SK-N-SH treated with all-trans-retinoic acid at 6 μM for 48 hours (cell line): ENCODE measurements around the gene STK38L.

Experiments used
- TF ChIP-seq, protein P1 (sequence below): fragments of 250-450 bp; sonication (Bioruptor Pico); IDR thresholded peaks from 2 replicates; pipeline ENCODE4 v1.5.1; 2020; ENCODE audit warnings: low read depth, mild to moderate bottlenecking, moderate library complexity
- TF ChIP-seq, protein P2 (sequence below): fragments of 250-450 bp; sonication (Bioruptor Pico); IDR thresholded peaks from 2 replicates; pipeline ENCODE4 v1.5.0; 2020; ENCODE audit warnings: mild to moderate bottlenecking, moderate library complexity
- TF ChIP-seq, protein P3 (sequence below): fragments of 250-450 bp; sonication (Bioruptor Pico); IDR thresholded peaks from 2 replicates; pipeline ENCODE4 v1.8.0; 2021; ENCODE audit warnings: low read depth, mild to moderate bottlenecking, moderate library complexity, borderline replicate concordance

DNA sequence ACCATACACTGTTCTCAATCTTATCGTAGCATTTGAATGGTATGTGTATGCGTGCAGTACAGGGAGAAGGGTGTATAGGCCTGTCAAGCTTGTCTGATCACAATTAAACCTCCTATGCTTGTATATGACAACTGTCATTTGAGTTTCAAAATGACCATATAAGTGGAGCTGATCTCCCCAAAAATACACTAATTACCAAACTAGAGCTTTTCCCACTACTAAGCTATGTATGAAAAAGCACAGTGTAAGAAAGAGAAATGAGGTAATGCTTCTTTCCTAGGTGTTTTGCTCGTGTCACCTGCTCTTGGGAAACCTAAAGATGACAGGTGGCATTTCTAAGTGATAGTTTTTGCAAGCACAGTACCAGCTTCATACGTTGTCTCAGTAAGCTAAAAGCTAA, 1.1 kb upstream of the STK38L start:
- TF ChIP-seq, protein P1, sequence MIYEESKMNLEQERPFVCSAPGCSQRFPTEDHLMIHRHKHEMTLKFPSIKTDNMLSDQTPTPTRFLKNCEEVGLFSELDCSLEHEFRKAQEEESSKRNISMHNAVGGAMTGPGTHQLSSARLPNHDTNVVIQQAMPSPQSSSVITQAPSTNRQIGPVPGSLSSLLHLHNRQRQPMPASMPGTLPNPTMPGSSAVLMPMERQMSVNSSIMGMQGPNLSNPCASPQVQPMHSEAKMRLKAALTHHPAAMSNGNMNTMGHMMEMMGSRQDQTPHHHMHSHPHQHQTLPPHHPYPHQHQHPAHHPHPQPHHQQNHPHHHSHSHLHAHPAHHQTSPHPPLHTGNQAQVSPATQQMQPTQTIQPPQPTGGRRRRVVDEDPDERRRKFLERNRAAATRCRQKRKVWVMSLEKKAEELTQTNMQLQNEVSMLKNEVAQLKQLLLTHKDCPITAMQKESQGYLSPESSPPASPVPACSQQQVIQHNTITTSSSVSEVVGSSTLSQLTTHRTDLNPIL (CRISPR knock-in tag) = no peak
- TF ChIP-seq, protein P2, sequence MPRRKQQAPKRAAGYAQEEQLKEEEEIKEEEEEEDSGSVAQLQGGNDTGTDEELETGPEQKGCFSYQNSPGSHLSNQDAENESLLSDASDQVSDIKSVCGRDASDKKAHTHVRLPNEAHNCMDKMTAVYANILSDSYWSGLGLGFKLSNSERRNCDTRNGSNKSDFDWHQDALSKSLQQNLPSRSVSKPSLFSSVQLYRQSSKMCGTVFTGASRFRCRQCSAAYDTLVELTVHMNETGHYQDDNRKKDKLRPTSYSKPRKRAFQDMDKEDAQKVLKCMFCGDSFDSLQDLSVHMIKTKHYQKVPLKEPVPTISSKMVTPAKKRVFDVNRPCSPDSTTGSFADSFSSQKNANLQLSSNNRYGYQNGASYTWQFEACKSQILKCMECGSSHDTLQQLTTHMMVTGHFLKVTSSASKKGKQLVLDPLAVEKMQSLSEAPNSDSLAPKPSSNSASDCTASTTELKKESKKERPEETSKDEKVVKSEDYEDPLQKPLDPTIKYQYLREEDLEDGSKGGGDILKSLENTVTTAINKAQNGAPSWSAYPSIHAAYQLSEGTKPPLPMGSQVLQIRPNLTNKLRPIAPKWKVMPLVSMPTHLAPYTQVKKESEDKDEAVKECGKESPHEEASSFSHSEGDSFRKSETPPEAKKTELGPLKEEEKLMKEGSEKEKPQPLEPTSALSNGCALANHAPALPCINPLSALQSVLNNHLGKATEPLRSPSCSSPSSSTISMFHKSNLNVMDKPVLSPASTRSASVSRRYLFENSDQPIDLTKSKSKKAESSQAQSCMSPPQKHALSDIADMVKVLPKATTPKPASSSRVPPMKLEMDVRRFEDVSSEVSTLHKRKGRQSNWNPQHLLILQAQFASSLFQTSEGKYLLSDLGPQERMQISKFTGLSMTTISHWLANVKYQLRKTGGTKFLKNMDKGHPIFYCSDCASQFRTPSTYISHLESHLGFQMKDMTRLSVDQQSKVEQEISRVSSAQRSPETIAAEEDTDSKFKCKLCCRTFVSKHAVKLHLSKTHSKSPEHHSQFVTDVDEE (CRISPR knock-in tag) = no peak
- TF ChIP-seq, protein P3, sequence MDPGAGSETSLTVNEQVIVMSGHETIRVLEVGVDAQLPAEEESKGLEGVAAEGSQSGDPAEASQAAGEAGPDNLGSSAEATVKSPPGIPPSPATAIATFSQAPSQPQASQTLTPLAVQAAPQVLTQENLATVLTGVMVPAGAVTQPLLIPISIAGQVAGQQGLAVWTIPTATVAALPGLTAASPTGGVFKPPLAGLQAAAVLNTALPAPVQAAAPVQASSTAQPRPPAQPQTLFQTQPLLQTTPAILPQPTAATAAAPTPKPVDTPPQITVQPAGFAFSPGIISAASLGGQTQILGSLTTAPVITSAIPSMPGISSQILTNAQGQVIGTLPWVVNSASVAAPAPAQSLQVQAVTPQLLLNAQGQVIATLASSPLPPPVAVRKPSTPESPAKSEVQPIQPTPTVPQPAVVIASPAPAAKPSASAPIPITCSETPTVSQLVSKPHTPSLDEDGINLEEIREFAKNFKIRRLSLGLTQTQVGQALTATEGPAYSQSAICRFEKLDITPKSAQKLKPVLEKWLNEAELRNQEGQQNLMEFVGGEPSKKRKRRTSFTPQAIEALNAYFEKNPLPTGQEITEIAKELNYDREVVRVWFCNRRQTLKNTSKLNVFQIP (CRISPR knock-in tag) = no peak
